NT2/D1 (cell line): ENCODE results near the gene P4HB.

ENCODE experiments used
- SUZ12 ChIP-seq: IDR thresholded peaks from 2 replicates; pipeline ENCODE4 v1.6.1; 2011; ENCODE audit not compliant: insufficient read length, insufficient read depth; ENCODE audit errors: extremely low read depth
- YY1 ChIP-seq: IDR thresholded peaks from 2 replicates; pipeline ENCODE4 v1.6.1; 2011; ENCODE audit not compliant: insufficient read length, insufficient read depth
- ZNF274 ChIP-seq: IDR thresholded peaks from 2 replicates; pipeline ENCODE4 v1.6.1; 2011; ENCODE audit warnings: mild to moderate bottlenecking, low read depth, low read length

- no peak for TF ChIP-seq SUZ12
- TF ChIP-seq ZNF274, result no peak
- TF ChIP-seq YY1, result no peak
These were observed 45.3 kb downstream of the P4HB start for GRCh38 chr17:81814748-81815645.
